GM10248 (cell line): Measurements from ENCODE around the gene FAR1.
"Not testable (repeated sequence)": the region's sequence is repeated elsewhere in the genome, so short reads cannot be mapped to it uniquely, and the experiment has no call there.

ENCODE experiments used
- CTCF ChIA-PET: fragments of 300-600 bp; sonication (Branson Sonifier 250); formaldehyde crosslinking; extraction: SDS; loops from one replicate; lab custom pipeline; 2021; ENCODE audit warnings: antibody characterized with exemption; lab: Yijun Ruan, JAX
- POLR2A ChIA-PET: fragments of 350-650 bp; sonication (Branson Sonifier 250); formaldehyde crosslinking; extraction: SDS; loops from one replicate; lab custom pipeline; 2020; ENCODE audit warnings: antibody characterized with exemption; lab: Yijun Ruan, JAX
- DNase-seq: peaks from one replicate; pipeline ENCODE4 v3.0.0; 2012; ENCODE audit errors: extremely low spot score
- CTCF ChIP-seq: IDR thresholded peaks from 2 replicates; pipeline ENCODE4 v1.5.1; 2012; ENCODE audit warnings: mild to moderate bottlenecking, low read depth; ENCODE audit errors: extremely low read depth, missing control alignments, control extremely low read depth

FAR1 gene

GRCh38 chr11:13637125-13638069 is 31.1 kb upstream of the FAR1 start:
- ChIA-PET CTCF (no interaction called here), POLR2A (no interaction called here)

DNA sequence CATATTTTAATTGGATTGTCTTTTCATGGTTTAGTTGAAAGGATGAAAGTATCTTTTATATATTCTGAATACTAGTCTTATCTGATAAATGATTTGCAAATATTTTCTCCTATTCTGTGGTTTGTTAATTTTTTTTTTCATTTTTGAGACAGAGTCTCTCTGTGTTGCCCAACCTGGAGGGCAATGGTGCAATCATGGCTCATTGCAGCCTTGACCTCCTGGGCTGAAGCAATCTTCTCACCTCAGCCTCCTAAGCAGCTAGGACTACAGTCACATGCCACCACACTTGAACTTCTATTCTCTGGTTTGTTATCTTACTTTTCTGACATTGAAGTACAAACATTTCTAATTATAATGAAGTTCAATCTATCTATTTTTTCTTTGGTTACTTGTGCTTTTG is 30.0 kb upstream of the FAR1 start:
- DNase-seq, result no peak
- CTCF ChIA-PET, result no interaction called here
- no peak for TF ChIP-seq CTCF
- POLR2A ChIA-PET, result no interaction called here

More at GRCh38 chr11:13637125-13638069, 31.1 kb upstream of the FAR1 start:
- TF ChIP-seq CTCF, result no peak
- no peak for DNase-seq

GRCh38 chr11:13644997-13645687 is 23.3 kb upstream of the FAR1 start:
- no peak for TF ChIP-seq CTCF
- CTCF ChIA-PET, result no interaction called here
- POLR2A ChIA-PET, result no interaction called here
- DNase-seq, result no peak

DNA sequence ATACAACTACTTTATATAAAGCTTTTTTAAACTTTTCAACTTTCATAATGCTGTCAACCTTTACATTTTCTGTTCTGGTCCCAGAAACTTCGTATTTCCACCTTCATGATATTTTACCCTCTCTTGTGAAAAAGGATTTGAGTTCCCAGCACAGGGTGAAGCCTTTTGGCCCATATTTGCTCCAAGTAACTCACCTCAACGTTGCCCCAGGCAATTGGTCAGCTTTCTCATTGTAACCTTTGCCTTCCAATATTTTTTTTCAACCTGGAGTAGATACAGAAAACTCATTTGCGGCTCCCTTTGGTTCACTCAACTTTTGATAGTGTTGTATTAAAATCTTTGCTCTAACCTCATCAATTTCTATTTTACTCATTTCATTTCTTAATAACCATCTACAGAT is 21.1 kb upstream of the FAR1 start:
- TF ChIP-seq CTCF, result no peak
- CTCF ChIA-PET, result no interaction called here
- POLR2A ChIA-PET, result no interaction called here
- no peak for DNase-seq

GRCh38 chr11:13649619-13650018 is 18.8 kb upstream of the FAR1 start:
- no peak for DNase-seq
- no peak for TF ChIP-seq CTCF
- ChIA-PET POLR2A (no interaction called here), CTCF (interaction anchor here (1.5 kb wide), 1 partner anchor 18 kb away, joined by 4 read pairs; no protein-coding TSS in a partner anchor)

DNA sequence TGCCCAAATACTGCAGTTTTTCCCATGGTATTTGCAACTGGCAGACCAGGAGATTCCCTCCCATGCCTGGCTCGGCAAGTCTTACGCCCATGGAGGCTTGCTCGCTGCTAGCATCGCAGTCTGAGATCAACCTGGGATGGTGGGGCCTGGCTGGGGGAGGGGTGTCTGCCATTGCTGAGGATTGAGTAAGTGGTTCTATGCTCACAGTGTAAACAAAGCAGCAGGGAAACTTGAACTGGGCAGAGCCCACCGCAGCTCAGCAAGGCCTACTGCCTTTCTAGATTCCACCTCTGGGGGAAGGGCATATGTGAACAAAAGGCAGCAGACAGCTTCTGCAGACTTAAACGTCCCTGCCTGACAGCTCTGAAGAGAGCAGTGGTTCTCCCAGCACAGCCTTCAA is 17.0 kb upstream of the FAR1 start:
- DNase-seq, CTCF ChIA-PET, POLR2A ChIA-PET: not testable (repeated sequence)
